ENCODE measurements around the gene IFITM1.
"Not testable (repeated sequence)": the region's sequence is repeated elsewhere in the genome, so short reads cannot be mapped to it uniquely, and the experiment has no call there.

The IFITM1 gene

GRCh38 chr11:326592-326841, 12.7 kb downstream of the IFITM1 start:
- no peak for DNase-seq (ENCODE audit: low read depth, low spot score)

- peak; percentile 65 for DNase-seq (ENCODE audit: low read depth, low spot score)
These were observed 13.2 kb downstream of the IFITM1 start for GRCh38 chr11:326842-327580.

GRCh38 chr11:327581-327923, 13.7 kb downstream of the IFITM1 start:
- DNase-seq (ENCODE audit: low read depth, low spot score), result no peak

DNA sequence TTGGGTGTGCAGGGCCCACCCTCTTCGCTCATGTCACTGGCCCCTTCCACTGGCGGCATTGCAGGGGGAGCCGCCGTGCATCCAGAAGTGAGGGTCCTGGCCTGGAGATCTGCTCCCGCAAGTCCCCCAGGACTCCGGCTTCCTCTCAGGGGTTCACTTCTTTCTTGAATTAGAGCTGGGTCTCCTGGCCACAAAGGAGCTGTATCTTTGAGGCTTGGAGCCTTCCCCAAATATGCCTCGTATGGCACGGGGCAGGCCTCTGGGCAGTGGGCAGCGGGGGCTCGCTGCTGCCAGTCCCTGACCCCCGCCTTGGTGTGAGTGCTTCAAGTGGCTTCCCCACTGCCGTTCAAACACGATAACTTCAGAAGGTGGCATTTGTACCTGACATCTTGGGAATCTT, 14.2 kb downstream of the IFITM1 start:
- no peak for DNase-seq (ENCODE audit: low read depth, low spot score)

DNA sequence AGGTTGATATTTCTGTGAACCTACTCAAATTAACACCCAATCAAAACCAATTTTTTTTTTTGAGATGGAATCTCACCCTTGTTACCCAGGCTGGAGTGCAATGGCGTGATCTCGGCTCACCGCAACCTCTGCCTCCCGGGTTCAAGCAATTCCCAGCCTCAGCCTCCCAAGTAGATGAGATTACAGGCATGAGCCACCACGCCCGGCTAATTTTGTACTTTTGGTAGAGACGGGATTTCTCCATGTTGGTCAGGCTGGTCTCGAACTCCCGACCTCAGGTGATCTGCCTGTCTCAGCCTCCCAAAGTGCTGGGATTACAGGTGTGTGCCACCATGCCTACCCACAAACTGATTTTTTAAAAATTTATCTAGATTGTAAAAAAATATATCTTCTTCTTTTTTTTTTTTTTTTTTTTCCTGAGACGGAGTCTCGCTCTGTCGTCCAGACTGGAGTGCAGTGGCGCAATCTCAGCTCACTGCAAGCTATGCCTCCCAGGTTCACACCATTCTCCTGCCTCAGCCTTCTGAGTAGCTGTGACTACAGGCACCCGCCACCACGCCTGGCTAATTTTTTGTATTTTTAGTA, 14.8 kb downstream of the IFITM1 start:
- not testable (repeated sequence) for DNase-seq (ENCODE audit: low read depth, low spot score)

DNA sequence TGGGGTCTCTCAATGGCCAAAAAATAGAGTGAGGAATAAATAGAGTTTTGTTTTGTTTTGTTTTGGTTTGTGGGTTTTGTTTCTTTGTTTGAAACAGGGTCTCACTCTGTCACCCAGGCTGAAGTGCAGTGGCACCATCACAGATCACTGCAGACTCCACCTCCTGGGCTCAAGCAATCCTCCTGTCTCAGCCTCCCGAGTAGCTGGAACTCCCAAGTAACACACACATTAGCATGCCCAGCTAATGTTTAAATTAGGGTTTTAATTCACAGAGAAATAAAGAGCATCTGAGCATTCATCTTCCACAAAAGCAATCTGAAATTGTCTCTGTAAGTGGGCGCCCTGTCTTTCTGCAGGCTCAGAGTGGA, 16.0 kb downstream of the IFITM1 start:
- no peak for DNase-seq (ENCODE audit: low read depth, low spot score)

DNA sequence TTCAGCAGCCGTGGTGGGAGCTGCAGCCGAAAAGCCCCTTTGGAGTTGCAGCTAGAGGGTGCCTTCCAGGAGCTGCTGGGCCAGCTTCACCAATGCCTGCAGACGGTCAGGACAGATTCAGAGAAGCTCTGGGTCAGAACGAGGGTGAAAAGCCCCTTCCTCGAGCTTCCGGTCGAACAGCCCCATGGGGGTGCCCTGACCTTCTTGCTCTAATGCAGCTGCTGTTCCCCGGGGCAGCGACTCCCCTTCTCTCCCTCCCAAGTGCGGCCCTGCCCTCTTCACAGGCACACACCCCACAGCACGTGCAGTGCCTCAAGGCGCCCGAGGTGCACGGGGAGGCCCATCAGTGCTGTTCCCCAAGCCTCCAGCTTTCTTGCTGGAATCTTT, 16.5 kb downstream of the IFITM1 start:
- DNase-seq (ENCODE audit: low read depth, low spot score), result no peak

- no peak for DNase-seq (ENCODE audit: low read depth, low spot score)
These were observed 17.0 kb downstream of the IFITM1 start for GRCh38 chr11:330694-331357.

- DNase-seq (ENCODE audit: low read depth, low spot score), result no peak
These were observed 17.7 kb downstream of the IFITM1 start for GRCh38 chr11:331358-332060.

- DNase-seq (ENCODE audit: low read depth, low spot score), result no peak
These were observed 19.0 kb downstream of the IFITM1 start for GRCh38 chr11:332651-333480.

DNA sequence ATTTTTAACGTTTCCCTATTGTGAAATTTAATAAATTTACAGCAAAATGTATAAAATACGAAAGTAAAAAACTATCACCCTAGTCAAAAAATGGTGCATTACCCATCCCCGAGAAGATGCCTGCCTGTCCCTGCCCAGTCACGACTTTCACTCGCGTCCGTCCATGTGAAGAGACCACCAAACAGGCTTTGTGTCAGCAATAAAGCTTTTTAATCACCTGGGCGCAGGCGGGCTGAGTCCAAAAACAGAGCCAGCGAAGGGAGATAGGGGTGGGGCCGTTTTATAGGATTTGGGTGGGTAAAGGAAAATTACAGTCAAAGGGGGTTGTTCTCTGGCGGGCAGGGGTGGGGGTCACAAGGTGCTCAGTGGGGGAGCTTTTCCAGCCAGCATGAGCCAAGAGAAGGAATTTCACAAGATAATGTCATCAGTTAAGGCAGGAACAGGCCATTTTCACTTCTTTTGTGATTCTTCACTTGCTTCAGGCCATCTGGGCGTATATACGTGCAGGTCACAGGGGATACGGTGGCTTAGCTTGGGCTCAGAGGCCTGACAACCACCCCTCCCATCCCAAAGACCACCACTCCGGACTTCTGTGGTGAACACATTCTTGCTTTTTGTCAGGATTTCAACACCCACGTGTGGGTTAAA, 19.9 kb downstream of the IFITM1 start:
- DNase-seq (ENCODE audit: low read depth, low spot score), result not testable (repeated sequence)

DNA sequence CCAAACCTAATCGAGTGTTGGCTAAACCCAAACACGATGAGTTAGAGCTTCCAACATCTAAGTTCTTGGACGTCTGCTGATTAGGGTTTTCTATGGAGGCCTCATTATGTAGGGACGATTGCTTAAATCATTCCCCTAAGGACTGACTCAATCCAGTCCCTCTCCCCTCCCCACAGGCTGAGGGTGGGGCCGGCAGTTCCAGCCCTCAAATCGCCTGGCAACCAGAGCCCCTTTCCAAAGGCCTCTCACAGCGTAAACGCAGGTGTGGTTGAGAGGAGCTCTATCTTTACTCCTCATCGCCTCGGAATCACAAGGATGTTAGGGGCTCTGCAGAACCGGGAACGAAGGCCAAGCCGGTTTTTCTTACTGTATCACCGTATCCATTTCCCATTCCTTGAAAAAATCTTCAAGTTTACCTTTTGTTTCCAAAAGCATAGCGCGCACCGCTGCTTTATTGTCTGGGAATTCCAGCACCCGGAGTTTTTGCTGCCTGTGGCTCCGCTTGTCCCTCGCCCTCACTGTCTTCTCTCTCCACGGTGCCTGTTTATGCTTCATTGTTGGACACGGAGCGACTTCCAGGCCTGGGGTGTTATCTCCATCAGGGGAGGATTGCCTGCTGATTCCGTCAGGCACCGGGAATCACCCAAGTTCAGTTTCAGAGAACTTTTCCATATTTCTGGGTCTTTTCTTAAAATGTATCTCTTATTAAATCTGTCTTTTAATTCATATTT, 20.6 kb downstream of the IFITM1 start:
- no peak for DNase-seq (ENCODE audit: low read depth, low spot score)

- DNase-seq (ENCODE audit: low read depth, low spot score), result peak; percentile 51
These were observed 22.2 kb downstream of the IFITM1 start for GRCh38 chr11:335779-336658.

- DNase-seq (ENCODE audit: low read depth, low spot score), result no peak
These were observed 22.9 kb downstream of the IFITM1 start for GRCh38 chr11:336659-337198.

DNA sequence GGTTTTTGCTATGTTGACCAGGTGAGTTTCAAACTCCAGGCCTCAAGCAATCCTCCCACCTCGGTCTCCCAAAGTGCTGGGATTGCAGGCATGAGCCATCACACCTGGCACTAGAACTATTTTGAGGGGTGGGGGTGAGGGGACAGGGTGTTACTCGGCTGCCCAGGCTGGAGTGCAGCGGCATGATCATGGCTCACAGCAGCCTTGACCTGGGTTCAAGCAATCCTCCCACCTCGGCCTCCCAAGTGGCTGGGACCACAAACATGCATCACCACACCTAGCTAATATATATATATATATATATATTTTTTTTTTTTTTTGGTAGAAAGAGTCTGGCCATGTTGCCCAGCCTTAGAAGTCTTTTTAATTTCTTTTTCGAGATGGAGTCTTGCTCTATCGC, 23.9 kb downstream of the IFITM1 start:
- DNase-seq (ENCODE audit: low read depth, low spot score), result no peak

DNA sequence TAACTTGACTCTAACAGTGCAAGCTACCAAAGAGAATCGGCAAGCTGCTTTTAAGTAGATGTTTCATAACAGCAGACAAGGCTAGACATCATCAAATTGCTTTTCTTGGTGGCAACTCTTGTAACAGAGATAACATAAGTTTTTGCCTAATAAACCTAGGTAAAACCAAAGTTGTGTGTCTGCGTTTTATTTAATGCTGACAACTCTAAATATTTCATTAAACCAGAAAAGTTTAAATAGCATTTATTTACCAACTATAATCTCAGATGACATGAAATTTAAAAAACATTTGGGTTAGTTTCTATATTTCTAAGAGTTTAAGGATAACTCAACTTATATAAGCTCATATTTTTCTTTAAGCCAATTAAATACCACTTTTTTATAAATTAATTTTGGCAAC, 26.1 kb downstream of the IFITM1 start:
- no peak for DNase-seq (ENCODE audit: low read depth, low spot score)

DNA sequence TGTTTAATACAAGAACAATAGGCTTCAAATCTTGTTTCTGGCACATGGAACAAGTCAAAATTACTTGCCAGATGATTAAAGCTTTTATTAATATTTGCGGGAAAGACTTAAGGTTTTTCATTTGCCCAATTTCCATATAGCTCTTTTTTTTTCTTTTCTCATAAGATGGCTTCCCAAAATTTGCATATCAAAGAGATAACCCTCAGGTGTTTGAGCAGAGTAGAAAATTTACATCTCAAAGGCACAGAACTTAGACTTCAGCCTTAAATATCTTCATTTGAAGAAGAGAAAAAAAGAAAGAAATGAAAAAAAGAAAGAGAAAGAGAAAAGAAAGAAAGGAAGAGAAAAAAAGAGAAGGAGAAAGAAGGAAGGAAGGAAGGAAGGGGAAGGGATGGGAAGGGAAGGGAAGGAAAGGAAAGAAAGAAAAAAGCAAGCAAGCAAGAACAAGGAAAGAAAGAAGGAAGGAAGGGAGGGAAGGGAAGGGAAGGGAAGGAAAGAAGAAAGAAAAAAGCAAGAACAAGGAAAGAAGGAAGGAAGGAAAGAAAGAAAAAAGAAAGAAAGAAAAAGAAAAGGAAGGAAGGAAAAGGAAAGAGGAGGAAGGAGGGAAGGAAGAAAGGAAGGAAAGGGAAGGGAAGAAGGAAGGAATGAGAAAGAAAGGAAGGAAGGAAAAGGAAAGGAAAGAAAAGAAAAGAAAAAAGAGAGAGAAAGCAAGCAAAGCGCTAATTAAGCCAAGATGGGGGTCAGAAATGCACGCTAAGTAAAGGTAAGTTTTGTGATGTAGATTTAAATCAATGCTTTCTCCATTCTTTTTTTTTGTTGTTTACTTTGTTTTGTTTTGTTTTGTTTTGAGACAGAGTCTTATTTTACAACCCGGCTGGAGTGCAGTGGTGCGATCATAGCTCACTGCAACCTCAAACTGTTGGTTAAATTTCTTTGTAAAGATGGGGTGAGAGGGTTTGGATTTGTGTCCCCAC, 27.0 kb downstream of the IFITM1 start:
- DNase-seq (ENCODE audit: low read depth, low spot score), result no peak

DNA sequence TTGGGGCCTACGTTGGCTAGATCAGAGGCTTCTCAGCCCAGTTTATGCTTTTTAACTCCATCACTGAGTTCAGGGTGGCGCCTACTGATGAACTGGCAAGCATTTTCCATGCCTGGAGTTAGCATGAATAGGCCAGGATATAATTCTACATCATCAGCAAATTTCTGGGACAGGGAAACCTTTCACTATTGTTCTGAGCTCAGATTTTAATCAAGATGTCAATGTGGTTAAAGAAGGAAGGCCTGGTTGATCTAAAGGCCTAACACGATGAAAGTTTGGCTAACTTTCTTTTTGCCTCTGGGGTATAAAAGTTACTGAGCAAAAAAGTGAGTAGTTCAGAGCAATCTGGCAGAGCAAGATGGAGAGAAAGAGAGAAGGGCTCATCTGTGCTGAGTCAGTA, 28.5 kb downstream of the IFITM1 start:
- DNase-seq (ENCODE audit: low read depth, low spot score), result no peak
